ENCODE measurements around the gene SPARCL1. TPM values are rescaled to one million over a fixed set of nuclear protein-coding genes. Genes with fewer than 3 reads are reported as not detected.

Gene SPARCL1
- total RNA-seq, 1 experiment from 2014 or later = 0.85 TPM

- TF ChIP-seq NR3C1 (CRISPR knock-in tag; conservative IDR thresholded peaks at IDR 0.05; ENCODE audit: low read depth) (no peak), ZNF138 (CRISPR knock-in tag; conservative IDR thresholded peaks at IDR 0.05) (no peak), ETV6 (CRISPR knock-in tag; IDR thresholded peaks at IDR 0.05) (no peak), GABPB1 (CRISPR knock-in tag; IDR thresholded peaks at IDR 0.05) (no peak)
- TF ChIP-seq, protein P1, sequence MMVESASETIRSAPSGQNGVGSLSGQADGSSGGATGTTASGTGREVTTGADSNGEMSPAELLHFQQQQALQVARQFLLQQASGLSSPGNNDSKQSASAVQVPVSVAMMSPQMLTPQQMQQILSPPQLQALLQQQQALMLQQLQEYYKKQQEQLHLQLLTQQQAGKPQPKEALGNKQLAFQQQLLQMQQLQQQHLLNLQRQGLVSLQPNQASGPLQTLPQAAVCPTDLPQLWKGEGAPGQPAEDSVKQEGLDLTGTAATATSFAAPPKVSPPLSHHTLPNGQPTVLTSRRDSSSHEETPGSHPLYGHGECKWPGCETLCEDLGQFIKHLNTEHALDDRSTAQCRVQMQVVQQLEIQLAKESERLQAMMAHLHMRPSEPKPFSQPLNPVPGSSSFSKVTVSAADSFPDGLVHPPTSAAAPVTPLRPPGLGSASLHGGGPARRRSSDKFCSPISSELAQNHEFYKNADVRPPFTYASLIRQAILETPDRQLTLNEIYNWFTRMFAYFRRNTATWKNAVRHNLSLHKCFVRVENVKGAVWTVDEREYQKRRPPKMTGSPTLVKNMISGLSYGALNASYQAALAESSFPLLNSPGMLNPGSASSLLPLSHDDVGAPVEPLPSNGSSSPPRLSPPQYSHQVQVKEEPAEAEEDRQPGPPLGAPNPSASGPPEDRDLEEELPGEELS (CRISPR knock-in tag; IDR thresholded peaks at IDR 0.05) = no peak
Observed at GRCh38 chr4:87531621-87532020, 2.4 kb upstream of the SPARCL1 start (continued).

DNA sequence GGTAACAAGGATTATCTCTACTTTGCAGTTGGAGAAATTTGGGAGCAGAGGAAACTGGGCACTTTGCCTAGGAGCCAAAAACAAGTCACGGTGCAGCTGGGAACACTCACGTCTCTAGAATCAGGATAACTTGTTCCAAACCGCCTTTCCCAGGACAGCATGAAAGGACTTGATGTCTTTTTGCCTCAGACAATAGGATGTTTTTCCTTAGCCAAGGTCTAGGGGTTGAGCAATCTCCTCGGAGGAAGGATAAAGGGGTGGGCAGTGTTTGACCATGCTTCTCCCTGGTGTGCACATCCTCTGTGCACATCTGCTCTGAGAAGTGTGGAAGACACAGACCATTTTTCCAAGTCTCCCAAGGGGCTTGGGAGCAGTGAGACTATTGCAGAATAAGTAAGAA lies 1.7 kb upstream of the SPARCL1 start:
- Mint-ChIP-seq H3K4me3 (no peak overlapping the region), H3K4me1 (peaks cover 40% of the 10 kb centered on the region), H3K9me3 (peaks cover 11% of the 10 kb centered on the region), H3K36me3 (0 out of 2 replicates have a peak, but pooled peaks cover 2% of the 10 kb centered on the region), H3K27me3 (ENCODE audit: low read depth) (no peaks in the 10 kb centered on the region; the same call in 1 of the 2 replicates), H3K27ac (no peak overlapping the region)
- ATAC-seq (no peak; the same call in 1 of the 2 replicates), DNase-seq (ENCODE audit: low spot score) (no peak)
- TF ChIP-seq, protein P2, sequence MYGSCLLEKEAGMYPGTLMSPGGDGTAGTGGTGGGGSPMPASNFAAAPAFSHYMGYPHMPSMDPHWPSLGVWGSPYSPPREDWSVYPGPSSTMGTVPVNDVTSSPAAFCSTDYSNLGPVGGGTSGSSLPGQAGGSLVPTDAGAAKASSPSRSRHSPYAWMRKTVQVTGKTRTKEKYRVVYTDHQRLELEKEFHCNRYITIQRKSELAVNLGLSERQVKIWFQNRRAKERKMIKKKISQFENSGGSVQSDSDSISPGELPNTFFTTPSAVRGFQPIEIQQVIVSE (CRISPR knock-in tag; IDR thresholded peaks at IDR 0.05; ENCODE audit: borderline replicate concordance) = no peak
- TF ChIP-seq ZNF532 (CRISPR knock-in tag; IDR thresholded peaks at IDR 0.05; ENCODE audit: borderline replicate concordance) = no peak
- CTCF ChIA-PET = no interaction called here
- POLR2A ChIA-PET = no interaction called here

DNA sequence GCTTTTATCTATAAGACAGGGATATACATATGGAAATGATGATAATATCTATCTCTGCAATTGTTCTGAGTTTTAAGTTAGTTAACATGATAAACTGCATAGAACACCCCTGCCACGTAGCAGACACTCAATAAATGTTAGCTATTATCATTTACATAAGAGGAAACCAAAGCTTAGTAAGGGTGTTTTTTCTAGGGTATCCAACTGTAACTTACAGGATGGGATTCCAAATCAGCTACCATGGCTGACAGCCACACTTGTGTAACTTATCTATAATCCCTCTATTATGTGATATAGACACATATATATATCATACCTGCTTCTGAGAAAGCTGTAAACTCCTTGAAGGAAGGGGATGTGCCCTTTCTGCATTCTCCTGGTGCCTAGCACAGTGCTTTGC lies 1.1 kb upstream of the SPARCL1 start:
- H3K9me3 Mint-ChIP-seq = peaks cover 11% of the 10 kb centered on the region

More for the DNA sequence above, 1.1 kb upstream of the SPARCL1 start:
- POLR2A ChIA-PET = no interaction called here
- Mint-ChIP-seq H3K27ac (no peak overlapping the region), H3K4me3 (no peak overlapping the region), H3K4me1 (peaks cover 45% of the 10 kb centered on the region), H3K27me3 (ENCODE audit: low read depth) (no peaks in the 10 kb centered on the region; the same call in 1 of the 2 replicates), H3K36me3 (peaks cover 3% of the 10 kb centered on the region; the same call in 1 of the 2 replicates)
- ATAC-seq (no peak), DNase-seq (ENCODE audit: low spot score) (no peak)
- TF ChIP-seq, protein P3, sequence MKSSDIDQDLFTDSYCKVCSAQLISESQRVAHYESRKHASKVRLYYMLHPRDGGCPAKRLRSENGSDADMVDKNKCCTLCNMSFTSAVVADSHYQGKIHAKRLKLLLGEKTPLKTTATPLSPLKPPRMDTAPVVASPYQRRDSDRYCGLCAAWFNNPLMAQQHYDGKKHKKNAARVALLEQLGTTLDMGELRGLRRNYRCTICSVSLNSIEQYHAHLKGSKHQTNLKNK (CRISPR knock-in tag; IDR thresholded peaks at IDR 0.05) = no peak
- TF ChIP-seq ZNF263 (CRISPR knock-in tag; IDR thresholded peaks at IDR 0.05; ENCODE audit: low read depth) = no peak
- TF ChIP-seq NR1H2 (CRISPR knock-in tag; IDR thresholded peaks at IDR 0.05) = no peak
- no peak for TF ChIP-seq USF2 (CRISPR knock-in tag; IDR thresholded peaks at IDR 0.05)
- no peak for TF ChIP-seq NR2C2 (CRISPR knock-in tag; IDR thresholded peaks at IDR 0.05)
- no peak for TF ChIP-seq ESRRA (CRISPR knock-in tag; IDR thresholded peaks at IDR 0.05; ENCODE audit: borderline replicate concordance)
- no peak for TF ChIP-seq KAT7 (CRISPR knock-in tag; IDR thresholded peaks at IDR 0.05; ENCODE audit: borderline replicate concordance)
- TF ChIP-seq, protein P1 (CRISPR knock-in tag; IDR thresholded peaks at IDR 0.05) = no peak
- TF ChIP-seq HMGXB4 (CRISPR knock-in tag; IDR thresholded peaks at IDR 0.05) = no peak
- TF ChIP-seq ZNF232 (CRISPR knock-in tag; IDR thresholded peaks at IDR 0.05) = no peak
- no peak for TF ChIP-seq RELA (CRISPR knock-in tag; IDR thresholded peaks at IDR 0.05; ENCODE audit: borderline replicate concordance)
- TF ChIP-seq, protein P4, sequence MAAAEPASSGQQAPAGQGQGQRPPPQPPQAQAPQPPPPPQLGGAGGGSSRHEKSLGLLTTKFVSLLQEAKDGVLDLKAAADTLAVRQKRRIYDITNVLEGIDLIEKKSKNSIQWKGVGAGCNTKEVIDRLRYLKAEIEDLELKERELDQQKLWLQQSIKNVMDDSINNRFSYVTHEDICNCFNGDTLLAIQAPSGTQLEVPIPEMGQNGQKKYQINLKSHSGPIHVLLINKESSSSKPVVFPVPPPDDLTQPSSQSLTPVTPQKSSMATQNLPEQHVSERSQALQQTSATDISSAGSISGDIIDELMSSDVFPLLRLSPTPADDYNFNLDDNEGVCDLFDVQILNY (CRISPR knock-in tag; IDR thresholded peaks at IDR 0.05) = no peak
- CTCF ChIA-PET = interaction anchor here (1.2 to 2.9 kb wide), 2 partner anchors 14 to 308 kb away, joined by 4 to 14 read pairs; no protein-coding TSS in a partner anchor
